Measurements from ENCODE around the gene SPA17.
A peak's percentile ranks its signal among the peaks of the same experiment; 100 is the strongest.

SPA17 gene

DNA sequence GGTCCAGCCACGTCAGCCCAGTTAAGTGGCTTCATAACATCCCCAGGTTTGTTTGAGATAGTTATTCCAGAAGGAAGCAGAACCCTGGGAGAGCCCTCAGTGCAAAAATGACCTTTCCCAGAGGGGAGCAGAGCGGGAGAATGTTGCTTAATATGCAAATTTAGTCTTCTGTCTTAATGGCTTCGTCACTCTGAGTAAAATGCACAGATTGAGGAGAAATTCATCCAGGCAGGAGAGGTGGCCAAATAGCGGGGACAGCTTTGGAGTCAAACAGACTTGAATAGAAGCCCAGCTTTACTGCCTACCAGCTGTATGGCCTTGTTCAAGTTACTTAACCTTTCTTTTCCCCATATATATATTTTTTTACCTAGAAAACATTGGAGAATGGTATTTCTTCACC lies 53.8 kb downstream of the SPA17 start:
- DNase-seq = no peak

DNA sequence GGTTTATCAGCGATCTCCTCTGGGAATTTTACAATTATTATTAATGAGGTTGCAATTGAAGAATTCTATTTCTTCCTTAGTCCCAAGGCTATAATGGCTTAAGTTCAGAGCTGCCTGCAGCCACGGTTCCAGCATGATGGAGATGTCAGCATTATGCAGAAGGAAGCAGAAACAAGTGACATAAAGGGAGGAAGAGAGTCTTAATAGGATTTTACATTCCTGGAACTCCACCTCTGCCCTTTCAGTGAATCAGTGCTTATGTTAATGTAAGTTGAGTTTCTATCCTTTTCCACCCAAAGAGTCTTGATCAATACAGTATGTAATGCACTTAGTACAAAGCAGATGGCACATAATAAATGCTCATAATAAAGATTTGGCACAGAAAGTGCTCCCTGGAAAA lies 54.4 kb downstream of the SPA17 start:
- DNase-seq = no peak

DNA sequence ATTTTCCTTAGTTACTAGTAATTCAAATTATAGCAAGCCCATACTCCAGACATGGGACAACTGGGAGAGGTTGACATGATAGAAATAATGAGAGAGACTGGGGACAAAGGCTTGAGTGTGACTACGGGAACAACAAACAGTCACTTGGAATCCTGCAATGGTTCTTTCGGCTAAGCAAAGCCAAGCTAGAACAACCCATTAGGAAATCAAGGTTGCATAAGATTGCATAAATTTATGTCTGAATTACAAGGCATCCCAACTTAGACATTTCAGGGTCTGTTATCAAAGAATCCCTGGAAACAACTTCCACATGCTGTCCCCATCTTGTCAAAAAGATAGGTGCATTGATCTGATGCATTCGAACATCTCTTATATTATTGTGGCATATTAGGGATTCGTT lies 55.9 kb downstream of the SPA17 start:
- no peak for DNase-seq

DNA sequence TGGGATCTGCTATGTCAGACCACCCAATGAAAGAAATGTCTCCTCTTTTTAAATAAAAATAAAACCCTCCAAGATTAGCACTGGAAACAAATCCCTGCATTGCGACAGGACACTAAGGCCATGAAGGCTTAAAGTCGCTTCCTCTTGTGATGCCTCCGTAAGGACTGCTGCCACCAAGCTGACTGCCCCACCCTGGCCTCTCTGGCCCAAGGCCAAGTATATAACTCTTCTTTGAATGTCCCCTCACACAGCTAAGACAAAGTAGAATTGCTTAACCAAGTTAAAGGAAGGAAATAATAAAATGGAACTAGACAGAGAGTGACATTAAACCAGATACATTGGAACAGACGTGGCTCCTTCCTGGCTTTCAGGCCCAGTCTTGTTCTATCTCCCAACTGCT lies 58.5 kb downstream of the SPA17 start:
- DNase-seq = no peak

DNA sequence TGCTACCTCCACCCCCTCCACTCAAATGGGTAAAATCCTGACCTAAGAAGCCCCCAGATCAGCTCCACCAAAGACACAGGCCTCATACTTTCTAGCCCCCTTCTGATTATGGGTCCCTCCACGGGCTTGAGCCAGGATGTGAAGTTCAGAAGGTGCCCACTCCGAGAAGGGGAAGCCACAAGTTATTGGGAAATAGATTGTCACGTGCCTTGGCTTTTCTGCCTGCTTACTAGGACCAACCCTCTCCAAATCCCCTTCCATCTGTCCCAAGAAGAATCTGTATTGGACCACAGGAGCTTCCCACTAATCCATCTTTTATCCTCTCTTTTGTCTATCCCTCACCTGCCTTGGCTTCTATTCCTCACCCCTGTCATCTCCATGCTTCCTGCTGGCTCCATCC lies 63.0 kb downstream of the SPA17 start:
- DNase-seq = no peak

DNA sequence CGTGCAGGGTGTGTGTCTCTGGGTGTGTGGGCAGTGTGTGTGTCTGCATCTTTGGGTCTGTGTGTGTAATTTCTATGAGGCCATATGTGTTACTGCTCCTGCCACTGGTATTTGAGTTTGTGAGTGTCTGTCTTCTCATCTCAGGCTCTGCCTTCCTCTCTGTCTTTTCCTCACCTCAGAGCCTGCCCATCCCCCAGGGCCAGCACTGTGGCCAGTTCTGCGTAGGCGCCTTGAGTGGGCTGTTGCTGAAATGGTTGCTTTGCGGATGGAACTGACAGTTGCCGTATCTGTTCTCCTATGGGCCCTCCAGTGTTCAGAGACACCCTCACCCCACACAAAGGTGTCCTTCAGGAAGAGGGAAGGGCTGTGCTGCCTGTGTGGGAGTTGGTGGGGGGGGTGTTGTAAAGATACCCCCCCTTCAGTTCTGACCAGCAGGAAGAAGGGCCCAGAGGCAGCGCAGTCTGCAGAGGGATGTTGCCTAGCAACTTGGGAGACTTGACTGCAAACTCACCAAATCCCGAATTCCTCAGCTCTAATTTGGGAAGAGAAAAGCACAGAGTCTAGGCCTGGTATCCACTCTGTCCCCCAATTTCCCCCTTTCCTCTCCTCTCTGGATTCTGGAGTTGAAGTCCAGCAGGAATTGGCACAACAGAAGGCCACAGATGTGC lies 64.1 kb downstream of the SPA17 start:
- no peak for DNase-seq

DNA sequence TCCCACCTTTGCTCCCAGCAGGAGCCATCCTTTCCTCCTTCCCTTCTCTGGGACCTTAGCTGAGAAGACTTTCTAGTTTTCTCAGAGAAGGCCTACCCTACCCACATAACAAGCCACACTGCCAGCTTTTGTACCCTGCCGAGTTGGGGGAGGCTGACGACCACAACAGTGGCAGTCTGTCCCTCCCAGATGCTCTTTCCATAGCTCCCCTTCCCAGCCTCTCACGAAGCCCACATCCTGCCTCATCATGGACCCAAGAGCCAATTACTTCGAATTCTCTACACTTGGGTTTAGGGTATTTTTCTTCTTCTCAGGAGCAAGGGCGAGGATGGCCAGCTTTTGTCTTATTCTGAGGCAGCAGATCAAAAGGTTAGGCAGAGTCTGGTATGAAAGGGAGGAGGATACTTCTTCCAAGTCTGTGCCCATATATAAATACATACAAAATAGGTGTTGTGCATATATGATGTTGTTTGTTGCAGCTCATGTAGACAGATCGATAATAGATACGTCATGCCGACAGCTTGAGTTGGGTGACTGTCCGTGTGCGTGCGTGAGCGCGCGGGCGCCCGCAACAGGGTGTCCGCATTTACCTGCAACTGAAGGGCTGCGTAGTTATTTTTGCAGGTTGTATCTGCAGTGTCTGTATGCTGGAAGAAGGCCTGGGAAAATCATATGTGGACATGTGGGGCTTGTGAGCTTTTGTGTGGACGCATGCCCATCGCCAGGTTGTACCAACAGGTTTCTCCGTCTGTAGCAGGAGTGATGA lies 65.2 kb downstream of the SPA17 start:
- DNase-seq = no peak

DNA sequence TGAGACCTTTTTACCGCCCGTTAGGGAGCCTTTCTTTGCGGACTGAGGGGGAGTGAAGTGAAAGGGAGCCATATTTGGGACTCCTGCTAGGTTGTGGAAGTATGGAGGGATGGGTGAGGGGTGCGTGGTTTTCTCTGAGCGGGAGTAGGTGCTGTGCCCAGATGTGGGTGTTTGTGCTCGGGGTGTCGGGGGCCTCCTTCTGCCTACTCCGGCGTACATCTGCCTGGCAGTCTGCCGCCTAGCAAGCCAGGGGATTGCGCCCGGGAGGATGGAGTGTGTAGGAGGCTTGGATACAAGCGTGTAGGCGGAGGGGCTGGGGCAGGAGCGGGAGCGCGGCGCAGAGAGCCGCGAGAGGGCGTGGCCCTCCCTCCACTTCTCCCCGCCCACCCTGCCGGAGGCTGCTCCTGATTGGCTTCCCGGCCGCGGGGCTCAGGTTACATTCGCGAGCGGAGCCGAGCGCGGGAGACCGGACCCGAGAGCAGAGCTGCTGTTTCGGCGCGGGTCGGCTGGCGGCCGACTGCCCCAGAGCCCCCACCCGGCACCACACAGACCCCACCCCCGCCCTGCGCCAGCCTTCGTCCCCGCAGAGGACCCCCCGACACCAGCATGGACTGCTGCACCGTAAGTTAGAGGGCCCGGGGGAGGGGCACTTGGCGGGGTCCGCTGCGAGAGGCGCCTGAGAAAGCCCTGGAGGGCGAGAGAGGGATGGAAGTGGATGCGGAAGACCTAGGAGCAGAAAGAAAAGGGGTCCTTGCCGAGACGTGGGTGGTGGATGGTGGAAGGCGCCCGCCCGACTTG lies 66.0 kb downstream of the SPA17 start, which contains the start of gene NRGN:
TSS of gene NRGN (plus strand) at position 464 of the 798 bp plus-strand sequence. CDS start at position 607, 143 bp downstream.
- DNase-seq = peak; percentile 95

DNA sequence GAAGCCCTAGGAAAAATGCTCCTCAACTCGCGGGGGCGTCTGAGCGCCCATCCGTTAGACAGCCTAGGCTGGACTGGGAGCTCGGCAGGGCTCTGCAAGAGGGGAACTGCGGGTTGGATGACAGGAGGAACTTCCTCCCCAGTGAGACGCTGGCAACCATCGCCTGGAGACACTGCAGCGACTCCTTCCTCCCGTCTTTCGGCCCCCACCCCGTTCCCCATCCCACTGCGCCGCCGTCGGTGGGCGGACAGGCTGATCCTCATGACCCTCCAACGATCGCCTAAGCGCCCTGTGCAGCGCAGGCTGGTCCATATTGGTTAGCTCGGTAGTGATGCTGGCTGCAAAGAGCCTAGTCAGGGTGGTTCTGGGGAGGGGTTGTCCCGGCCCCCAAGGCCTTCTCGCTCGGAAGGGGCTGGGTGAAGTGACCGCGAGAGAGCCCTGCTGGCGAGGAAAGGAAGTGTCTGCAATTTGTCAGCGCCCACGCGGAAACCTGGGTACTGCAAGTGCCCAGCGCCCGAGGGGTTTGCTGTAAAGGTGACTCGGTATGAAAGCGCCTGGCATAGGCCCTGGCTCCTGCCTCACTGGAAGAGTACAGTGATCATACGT lies 66.7 kb downstream of the SPA17 start:
- DNase-seq = no peak

DNA sequence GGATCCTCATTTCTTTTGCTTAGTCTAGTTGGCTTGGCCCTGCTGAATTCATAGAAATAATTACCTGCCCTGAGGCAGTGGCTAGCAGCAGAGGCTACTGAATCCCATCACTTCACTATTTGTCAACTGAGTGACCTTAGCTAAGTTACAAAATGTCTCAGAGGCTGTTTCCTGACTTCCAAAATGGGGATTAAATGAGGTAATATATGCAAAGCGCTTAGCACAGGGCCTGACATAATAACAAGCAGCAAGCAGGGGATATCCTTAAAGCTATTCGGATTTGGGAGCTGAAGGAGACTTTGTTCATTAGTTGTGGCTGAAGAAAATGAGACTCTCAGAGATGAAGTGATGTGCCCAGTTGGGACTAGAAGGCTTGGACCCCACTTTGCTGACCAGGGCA lies 68.9 kb downstream of the SPA17 start:
- no peak for DNase-seq

DNA sequence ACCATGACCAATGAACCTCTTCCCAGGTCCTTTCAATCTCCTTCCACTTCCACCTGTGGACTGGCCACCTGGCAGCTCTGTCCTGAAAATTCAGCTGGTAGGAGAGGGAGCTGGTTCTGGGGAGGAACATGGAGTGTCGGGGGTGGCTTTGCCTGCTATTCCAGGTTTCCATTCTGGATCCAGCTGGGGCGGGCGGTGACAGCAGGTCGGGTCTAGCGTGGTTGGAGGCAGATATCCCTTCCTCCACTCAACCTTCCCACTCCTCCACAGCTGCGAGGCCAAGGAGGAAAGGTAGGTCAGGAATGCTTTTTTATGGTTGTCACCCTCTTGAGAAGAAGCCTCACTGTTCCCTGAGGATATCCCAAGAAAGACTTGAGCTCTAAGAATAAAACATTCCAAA lies 69.3 kb downstream of the SPA17 start:
- DNase-seq = no peak

DNA sequence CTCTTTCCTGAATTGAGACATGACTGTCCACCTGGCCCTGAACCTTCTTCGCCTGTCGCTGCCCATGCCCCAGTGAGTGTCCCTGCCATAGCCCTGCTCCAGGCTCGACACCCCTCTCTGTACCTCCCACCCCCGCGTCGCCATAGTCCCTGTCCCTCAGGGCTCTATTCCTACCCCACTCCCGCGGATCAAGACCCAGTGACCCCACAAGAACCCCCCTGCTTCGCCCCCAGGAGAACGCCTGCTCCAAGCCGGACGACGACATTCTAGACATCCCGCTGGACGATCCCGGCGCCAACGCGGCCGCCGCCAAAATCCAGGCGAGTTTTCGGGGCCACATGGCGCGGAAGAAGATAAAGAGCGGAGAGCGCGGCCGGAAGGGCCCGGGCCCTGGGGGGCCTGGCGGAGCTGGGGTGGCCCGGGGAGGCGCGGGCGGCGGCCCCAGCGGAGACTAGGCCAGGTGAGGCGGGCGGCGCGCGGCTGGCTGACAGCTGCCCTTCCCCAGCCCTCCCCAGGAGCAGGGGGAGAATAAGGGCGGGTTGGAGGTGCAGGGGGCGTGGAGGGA lies 71.6 kb downstream of the SPA17 start:
- no peak for DNase-seq

DNA sequence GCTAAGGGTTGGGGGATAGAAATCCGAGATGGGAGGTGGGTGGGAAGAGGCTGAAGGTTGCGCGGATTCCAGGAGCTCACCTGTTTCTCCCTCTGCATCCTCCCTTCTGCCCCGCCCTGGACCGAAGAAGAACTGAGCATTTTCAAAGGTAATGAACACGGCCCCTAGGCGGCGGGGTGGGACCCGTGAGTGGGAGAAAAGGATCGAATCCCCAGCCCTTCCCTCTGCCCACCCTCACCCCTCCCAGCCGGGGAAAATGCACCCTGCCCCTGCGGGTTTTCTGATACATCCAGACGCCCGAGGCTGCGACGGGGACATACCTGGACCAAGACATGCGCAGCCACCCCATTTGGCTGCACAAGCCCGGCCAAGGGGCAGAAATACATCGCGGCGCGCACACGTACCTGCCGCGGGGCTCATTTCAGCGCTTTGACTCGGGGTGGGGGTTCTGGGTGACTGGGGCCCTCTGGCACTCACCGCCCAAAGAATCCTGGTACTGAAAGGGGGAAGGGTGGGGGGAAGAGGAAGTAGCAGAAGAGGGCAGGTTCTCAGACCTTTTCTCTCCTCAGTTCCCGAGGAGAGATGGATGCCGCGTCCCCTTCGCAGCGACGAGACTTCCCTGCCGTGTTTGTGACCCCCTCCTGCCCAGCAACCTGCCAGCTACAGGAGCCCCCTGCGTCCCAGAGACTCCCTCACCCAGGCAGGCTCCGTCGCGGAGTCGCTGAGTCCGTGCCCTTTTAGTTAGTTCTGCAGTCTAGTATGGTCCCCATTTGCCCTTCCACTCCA lies 72.3 kb downstream of the SPA17 start:
- DNase-seq = no peak

DNA sequence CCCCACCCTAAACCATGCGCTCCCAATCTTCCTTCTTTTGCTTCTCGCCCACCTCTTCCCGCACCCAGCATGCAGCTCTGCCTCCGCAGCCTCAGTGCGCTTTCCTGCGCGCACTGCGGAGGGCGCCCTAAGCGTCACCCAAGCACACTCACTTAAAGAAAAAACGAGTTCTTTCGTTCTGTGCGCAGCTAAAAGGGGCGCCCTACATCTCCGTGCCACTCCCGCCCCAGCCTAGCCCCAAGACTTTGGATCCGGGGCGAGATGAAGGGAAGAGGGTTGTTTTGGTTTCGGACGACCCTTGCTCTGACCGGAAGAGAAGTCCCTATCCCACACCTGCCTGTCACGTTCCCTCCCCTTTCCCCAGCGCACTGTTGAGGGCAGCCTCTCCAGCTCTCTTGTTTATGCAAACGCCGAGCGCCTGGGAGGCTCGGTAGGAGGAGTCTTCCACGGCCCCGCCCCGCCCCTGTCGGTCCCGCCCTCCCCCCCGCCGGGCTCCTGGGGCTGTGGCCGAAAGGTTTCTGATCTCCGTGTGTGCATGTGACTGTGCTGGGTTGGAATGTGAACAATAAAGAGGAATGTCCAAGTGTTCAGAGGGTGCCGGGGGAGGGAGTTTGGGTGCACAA lies 73.0 kb downstream of the SPA17 start:
- DNase-seq = no peak

All from right hindlimb (tissue), 1 donor.